ENCODE data around the gene ACTC1.

Gene ACTC1

GRCh38 chr15:34755419-34755773 is 40.0 kb downstream of the ACTC1 start:
- no peak for DNase-seq

- no peak for DNase-seq
Measured at GRCh38 chr15:34754674-34755418, 40.5 kb downstream of the ACTC1 start, which contains the start of gene GJD2. Gene GJD2 (minus strand): TSS chr15:34754998. CDS start chr15:34754488, 510 bp downstream.

GRCh38 chr15:34754171-34754601 is 41.2 kb downstream of the ACTC1 start:
- DNase-seq = no peak

- DNase-seq = no peak
Measured at GRCh38 chr15:34753236-34753894, 42.0 kb downstream of the ACTC1 start.

GRCh38 chr15:34749691-34750090 is 45.7 kb downstream of the ACTC1 start:
- no peak for DNase-seq
